GM19468 (cell line): ENCODE data around the gene RPL36.
A peak's percentile ranks its signal among the peaks of the same experiment; 100 is the strongest.
"Not testable (repeated sequence)": the region's sequence is repeated elsewhere in the genome, so short reads cannot be mapped to it uniquely, and the experiment has no call there.

Source experiments
- ATAC-seq: cut with Tn5 transposase; IDR thresholded peaks from one replicate; pipeline ENCODE4 v1.9.1; 2021; ENCODE audit warnings: mild to moderate bottlenecking, moderate library complexity, moderate number of reproducible peaks; ENCODE audit not compliant: unreplicated experiment; ENCODE audit errors: extremely low read depth

Gene RPL36

GRCh38 chr19:5700455-5701092 is 10.5 kb downstream of the RPL36 start:
- ATAC-seq = no peak

- not testable (repeated sequence) for ATAC-seq
Measured at GRCh38 chr19:5702053-5702410, 11.9 kb downstream of the RPL36 start.

- ATAC-seq = no peak
Measured at GRCh38 chr19:5703819-5704818, 14.0 kb downstream of the RPL36 start.

- ATAC-seq = no peak
Measured at GRCh38 chr19:5705552-5705951, 15.5 kb downstream of the RPL36 start.

DNA sequence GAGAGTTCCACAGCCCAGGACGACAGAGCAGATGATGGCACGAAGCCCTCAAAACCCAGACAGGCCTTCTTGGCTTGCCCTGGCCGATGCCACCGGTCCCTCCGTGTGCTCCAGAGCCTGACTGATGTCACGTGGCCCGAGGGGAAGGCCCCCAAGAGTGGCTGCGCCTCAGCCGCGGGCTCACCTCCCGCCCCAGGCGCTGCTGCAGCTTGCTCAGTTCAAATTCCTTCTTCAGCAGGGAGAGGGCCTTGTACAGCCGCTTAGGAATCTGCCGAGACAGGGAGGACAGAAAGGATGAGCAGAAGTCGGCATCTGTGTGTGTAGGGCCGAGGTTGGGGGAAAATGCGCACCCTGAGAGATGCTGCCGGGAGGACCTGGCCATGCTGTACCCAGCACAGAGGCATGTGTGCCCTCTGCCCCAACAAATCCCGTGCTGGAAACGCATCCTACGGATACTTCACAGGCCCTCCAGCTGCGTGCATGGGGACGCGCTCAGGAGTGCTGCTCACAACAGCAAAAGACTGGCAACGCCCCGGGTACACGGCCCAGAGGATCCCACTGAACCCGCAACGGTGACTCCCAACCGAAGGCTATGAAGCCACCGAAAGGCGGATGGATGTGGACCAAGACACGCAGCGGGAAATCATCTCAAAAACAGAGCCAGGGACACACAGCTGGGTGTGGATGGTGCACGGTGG is 16.9 kb downstream of the RPL36 start:
- no peak for ATAC-seq

- no peak for ATAC-seq
Measured at GRCh38 chr19:5707576-5708575, 17.8 kb downstream of the RPL36 start.

GRCh38 chr19:5711025-5711424 is 20.9 kb downstream of the RPL36 start:
- ATAC-seq = no peak

- ATAC-seq = no peak
Measured at GRCh38 chr19:5711713-5712161, 21.6 kb downstream of the RPL36 start.

DNA sequence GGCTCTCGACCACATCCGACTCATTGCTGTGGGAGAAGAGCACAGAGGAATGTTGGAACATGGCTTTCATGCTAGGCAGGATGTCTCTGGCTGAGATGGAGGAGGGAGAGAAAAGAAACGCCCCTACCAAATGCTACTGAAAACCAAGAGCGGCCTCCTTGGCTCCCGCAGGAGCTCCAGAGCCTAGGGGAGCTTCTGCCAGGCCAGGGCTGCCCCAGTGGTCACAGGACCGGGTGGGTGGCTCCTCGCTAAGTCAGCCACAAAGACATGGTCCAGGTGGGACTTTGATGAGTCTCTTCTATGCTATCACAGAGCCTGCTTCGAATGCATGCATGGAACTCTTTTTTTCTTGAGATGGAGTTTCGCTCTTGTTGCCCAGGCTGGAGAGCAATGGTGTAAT is 23.1 kb downstream of the RPL36 start:
- no peak for ATAC-seq

- ATAC-seq = no peak
Measured at GRCh38 chr19:5714816-5715215, 24.7 kb downstream of the RPL36 start.

GRCh38 chr19:5717215-5717935 is 27.3 kb downstream of the RPL36 start:
- no peak for ATAC-seq

GRCh38 chr19:5718037-5718578 is 28.0 kb downstream of the RPL36 start:
- ATAC-seq = no peak

- ATAC-seq = no peak
Measured at GRCh38 chr19:5718579-5719273, 28.6 kb downstream of the RPL36 start.

DNA sequence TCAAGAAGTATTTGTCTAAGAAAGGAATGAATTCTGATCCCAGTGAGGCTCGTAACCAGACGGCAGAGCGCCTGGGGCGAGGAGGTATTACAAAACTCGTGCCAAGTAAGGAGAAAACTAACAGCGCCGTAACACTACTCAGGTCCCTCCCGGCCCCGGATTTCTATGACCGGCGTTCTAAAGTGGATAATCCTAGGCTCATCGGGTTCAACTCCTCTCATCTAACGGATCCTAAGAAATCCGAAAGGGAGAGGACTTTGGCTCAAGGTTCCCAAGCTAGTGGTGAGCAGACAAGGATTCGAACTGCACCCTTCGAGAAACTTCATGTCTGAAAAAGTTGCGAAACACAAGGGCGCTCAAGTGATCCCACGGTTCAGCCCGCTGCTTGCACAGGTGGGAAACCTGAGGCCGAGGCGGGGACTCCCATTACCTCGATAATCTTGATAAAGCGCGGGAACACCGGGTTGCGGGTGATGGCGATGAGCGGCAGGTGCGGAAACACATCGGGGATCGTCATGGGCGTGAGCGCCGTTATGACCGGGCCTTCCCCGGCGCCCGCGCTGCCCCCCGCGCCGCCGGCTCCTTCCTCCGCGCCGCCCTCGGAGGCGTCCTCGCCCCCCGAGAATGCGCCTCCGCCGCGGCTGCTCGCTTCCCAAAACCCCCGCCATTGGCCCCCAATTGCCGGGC is 29.3 kb downstream of the RPL36 start:
- ATAC-seq = no peak

GRCh38 chr19:5719961-5720790 is 30.1 kb downstream of the RPL36 start, which contains the start of the genes CATSPERD and LONP1:
Gene CATSPERD (plus strand): TSS chr19:5720637. CDS start chr19:5720738, 101 bp downstream.
Gene LONP1 (minus strand): TSS chr19:5720146. CDS start chr19:5720132, 14 bp downstream.
- ATAC-seq = peak; percentile 75

GRCh38 chr19:5727453-5728050 is 37.5 kb downstream of the RPL36 start:
- ATAC-seq = no peak
